Stimulated activated CD8-positive, alpha-beta memory T cell treated with anti-CD3 and anti-CD28 coated beads, Interleukin-2, amount 100 ng/mL, for 48 hours (primary cell): ENCODE measurements around the gene CCR2.
"Not testable (repeated sequence)": the region's sequence is repeated elsewhere in the genome, so short reads cannot be mapped to it uniquely, and the experiment has no call there.

Experiments
- DNase-seq, 2 donors: peaks; one replicate each; pipeline ENCODE4 v3.0.0-alpha.2; 2020; ENCODE audit warnings: low read depth in 2 of 2

Gene CCR2

GRCh38 chr3:46353647-46354410 is at the start of gene CCR2:
Gene CCR2 (plus strand): TSS chr3:46354111. CDS start chr3:46357528, 3,417 bp downstream.
- no peak for DNase-seq

- no peak for DNase-seq
These were observed 49.2 kb upstream of the CCR2 start for GRCh38 chr3:46304739-46305138.

- DNase-seq = no peak
These were observed 40.9 kb upstream of the CCR2 start for GRCh38 chr3:46312991-46313390.

GRCh38 chr3:46314517-46314916 is 39.4 kb upstream of the CCR2 start:
- no peak for DNase-seq

GRCh38 chr3:46316206-46316605 is 37.7 kb upstream of the CCR2 start:
- no peak for DNase-seq

GRCh38 chr3:46318207-46318927 is 35.5 kb upstream of the CCR2 start:
- no peak for DNase-seq

GRCh38 chr3:46321461-46322104 is 32.3 kb upstream of the CCR2 start:
- no peak for DNase-seq

GRCh38 chr3:46324036-46324435 is 29.9 kb upstream of the CCR2 start:
- DNase-seq = no peak

- DNase-seq = no peak
These were observed 28.1 kb upstream of the CCR2 start for GRCh38 chr3:46325645-46326300.

- not testable (repeated sequence) for DNase-seq
These were observed 23.2 kb upstream of the CCR2 start for GRCh38 chr3:46330676-46331075.

GRCh38 chr3:46334741-46335478 is 19.0 kb upstream of the CCR2 start:
- peak in 1 of 2 donors; percentile 4 for DNase-seq

GRCh38 chr3:46335541-46335940 is 18.4 kb upstream of the CCR2 start:
- no peak for DNase-seq

- no peak for DNase-seq
These were observed 16.0 kb upstream of the CCR2 start for GRCh38 chr3:46337911-46338310.

- DNase-seq = no peak
These were observed 15.1 kb upstream of the CCR2 start for GRCh38 chr3:46338840-46339239.

GRCh38 chr3:46344476-46344875 is 9.4 kb upstream of the CCR2 start:
- DNase-seq = no peak

GRCh38 chr3:46348823-46349482 is 5.0 kb upstream of the CCR2 start:
- no peak for DNase-seq

GRCh38 chr3:46349484-46350261 is 4.2 kb upstream of the CCR2 start:
- no peak for DNase-seq

- DNase-seq = no peak
These were observed 3.7 kb upstream of the CCR2 start for GRCh38 chr3:46350262-46350565.

- DNase-seq = no peak
These were observed 2.3 kb upstream of the CCR2 start for GRCh38 chr3:46351646-46352045.

- no peak for DNase-seq
These were observed 821 bp upstream of the CCR2 start for GRCh38 chr3:46353090-46353489.
